SK-N-SH (cell line): Measurements from ENCODE around the gene TSC22D1.

ENCODE experiments used
- RAD21 ChIP-seq: IDR thresholded peaks from 2 replicates; pipeline ENCODE4 v1.6.1; 2012; ENCODE audit warnings: mild to moderate bottlenecking, low read length
- SMC3 ChIP-seq: IDR thresholded peaks from 2 replicates; pipeline ENCODE4 v1.6.1; 2012; ENCODE audit warnings: low read depth, low read length, improper control_type of control experiment
- TF ChIP-seq, protein P1 (sequence below): fragments of 200-600 bp; sonication (generic); IDR thresholded peaks from 2 replicates; pipeline ENCODE4 v1.6.1; 2017; ENCODE audit warnings: antibody characterized with exemption, mild to moderate bottlenecking, moderate library complexity
- TF ChIP-seq, protein P2 (sequence below): IDR thresholded peaks from 2 replicates; pipeline ENCODE4 v1.6.1; 2012; ENCODE audit warnings: mild to moderate bottlenecking, low read depth, low read length, moderate library complexity

DNA sequence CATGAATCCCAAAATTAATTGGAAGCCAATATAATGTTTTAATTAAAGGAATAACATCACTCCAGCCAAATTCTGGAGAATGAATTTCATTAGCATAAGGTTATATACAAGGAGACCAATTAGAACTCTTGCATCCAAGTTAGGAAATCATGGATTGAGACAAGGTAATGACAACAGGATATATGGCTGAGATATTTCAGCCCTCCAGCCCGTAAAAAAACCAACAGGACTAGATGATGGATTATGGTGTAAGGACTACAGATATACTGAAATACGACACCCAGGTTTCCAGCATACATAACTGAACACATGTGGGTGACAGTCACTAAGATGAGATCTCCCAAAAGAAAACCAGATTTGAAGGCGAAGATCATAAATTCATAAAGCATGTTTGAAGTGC is 56.5 kb downstream of the TSC22D1 start:
- TF ChIP-seq SMC3: no peak
- TF ChIP-seq, protein P1, sequence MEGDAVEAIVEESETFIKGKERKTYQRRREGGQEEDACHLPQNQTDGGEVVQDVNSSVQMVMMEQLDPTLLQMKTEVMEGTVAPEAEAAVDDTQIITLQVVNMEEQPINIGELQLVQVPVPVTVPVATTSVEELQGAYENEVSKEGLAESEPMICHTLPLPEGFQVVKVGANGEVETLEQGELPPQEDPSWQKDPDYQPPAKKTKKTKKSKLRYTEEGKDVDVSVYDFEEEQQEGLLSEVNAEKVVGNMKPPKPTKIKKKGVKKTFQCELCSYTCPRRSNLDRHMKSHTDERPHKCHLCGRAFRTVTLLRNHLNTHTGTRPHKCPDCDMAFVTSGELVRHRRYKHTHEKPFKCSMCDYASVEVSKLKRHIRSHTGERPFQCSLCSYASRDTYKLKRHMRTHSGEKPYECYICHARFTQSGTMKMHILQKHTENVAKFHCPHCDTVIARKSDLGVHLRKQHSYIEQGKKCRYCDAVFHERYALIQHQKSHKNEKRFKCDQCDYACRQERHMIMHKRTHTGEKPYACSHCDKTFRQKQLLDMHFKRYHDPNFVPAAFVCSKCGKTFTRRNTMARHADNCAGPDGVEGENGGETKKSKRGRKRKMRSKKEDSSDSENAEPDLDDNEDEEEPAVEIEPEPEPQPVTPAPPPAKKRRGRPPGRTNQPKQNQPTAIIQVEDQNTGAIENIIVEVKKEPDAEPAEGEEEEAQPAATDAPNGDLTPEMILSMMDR: no peak
- no peak for TF ChIP-seq RAD21
- TF ChIP-seq, protein P2, sequence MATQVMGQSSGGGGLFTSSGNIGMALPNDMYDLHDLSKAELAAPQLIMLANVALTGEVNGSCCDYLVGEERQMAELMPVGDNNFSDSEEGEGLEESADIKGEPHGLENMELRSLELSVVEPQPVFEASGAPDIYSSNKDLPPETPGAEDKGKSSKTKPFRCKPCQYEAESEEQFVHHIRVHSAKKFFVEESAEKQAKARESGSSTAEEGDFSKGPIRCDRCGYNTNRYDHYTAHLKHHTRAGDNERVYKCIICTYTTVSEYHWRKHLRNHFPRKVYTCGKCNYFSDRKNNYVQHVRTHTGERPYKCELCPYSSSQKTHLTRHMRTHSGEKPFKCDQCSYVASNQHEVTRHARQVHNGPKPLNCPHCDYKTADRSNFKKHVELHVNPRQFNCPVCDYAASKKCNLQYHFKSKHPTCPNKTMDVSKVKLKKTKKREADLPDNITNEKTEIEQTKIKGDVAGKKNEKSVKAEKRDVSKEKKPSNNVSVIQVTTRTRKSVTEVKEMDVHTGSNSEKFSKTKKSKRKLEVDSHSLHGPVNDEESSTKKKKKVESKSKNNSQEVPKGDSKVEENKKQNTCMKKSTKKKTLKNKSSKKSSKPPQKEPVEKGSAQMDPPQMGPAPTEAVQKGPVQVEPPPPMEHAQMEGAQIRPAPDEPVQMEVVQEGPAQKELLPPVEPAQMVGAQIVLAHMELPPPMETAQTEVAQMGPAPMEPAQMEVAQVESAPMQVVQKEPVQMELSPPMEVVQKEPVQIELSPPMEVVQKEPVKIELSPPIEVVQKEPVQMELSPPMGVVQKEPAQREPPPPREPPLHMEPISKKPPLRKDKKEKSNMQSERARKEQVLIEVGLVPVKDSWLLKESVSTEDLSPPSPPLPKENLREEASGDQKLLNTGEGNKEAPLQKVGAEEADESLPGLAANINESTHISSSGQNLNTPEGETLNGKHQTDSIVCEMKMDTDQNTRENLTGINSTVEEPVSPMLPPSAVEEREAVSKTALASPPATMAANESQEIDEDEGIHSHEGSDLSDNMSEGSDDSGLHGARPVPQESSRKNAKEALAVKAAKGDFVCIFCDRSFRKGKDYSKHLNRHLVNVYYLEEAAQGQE: no peak
